KMS-11 (cell line): ENCODE results near the gene CLCN5.

Experiments
- H2AFZ ChIP-seq: fragments of 200-600 bp; sonication (generic); 2 replicates; pipeline ENCODE4 v1.6.1; 2016; ENCODE audit warnings: antibody characterized with exemption, mixed run types, low read depth
- H3K27ac ChIP-seq: fragments of 200-600 bp; sonication (generic); 2 replicates; pipeline ENCODE4 v1.6.1; 2016; ENCODE audit warnings: mild to moderate bottlenecking, mixed run types
- H3K27me3 ChIP-seq: fragments of 200-600 bp; sonication (generic); 2 replicates; pipeline ENCODE4 v1.6.1; 2017; ENCODE audit warnings: mild to moderate bottlenecking, low read depth, mixed run types, moderate library complexity; ENCODE audit not compliant: insufficient read depth
- H3K36me3 ChIP-seq: fragments of 200-600 bp; sonication (generic); 2 replicates; pipeline ENCODE4 v1.6.1; 2017; ENCODE audit warnings: mild to moderate bottlenecking, mixed run types; ENCODE audit not compliant: insufficient read depth
- H3K4me1 ChIP-seq: fragments of 200-600 bp; sonication (generic); 2 replicates; pipeline ENCODE4 v1.6.1; 2016; ENCODE audit warnings: mild to moderate bottlenecking, low read depth, mixed run types; ENCODE audit not compliant: poor library complexity, severe bottlenecking
- H3K4me2 ChIP-seq: fragments of 200-600 bp; sonication (generic); 2 replicates; pipeline ENCODE4 v1.7.0; 2016; ENCODE audit warnings: mild to moderate bottlenecking, mixed run types
- H3K4me3 ChIP-seq: fragments of 200-600 bp; sonication (generic); IDR thresholded peaks from 2 replicates; pipeline ENCODE4 v1.6.1; 2017; ENCODE audit warnings: low read depth, low read length, mixed read lengths; ENCODE audit not compliant: insufficient read depth
- H3K79me2 ChIP-seq: fragments of 200-600 bp; sonication (generic); 2 replicates; pipeline ENCODE4 v1.6.1; 2016; ENCODE audit warnings: low read depth, mixed run types; ENCODE audit not compliant: insufficient read depth
- H3K9ac ChIP-seq: fragments of 200-600 bp; sonication (generic); 2 replicates; pipeline ENCODE4 v1.6.1; 2016; ENCODE audit warnings: mild to moderate bottlenecking, mixed run types
- H4K20me1 ChIP-seq: fragments of 200-600 bp; sonication (generic); 2 replicates; pipeline ENCODE4 v1.6.1; 2016; ENCODE audit warnings: mild to moderate bottlenecking, mixed run types; ENCODE audit not compliant: insufficient read depth
- TF ChIP-seq, protein P1 (sequence below): fragments of 200-600 bp; sonication (generic); conservative IDR thresholded peaks from 2 replicates; pipeline ENCODE4 v1.6.1; 2017; ENCODE audit warnings: low read depth, mild to moderate bottlenecking, antibody characterized with exemption, low read length, moderate library complexity, mixed read lengths

Gene CLCN5

DNA sequence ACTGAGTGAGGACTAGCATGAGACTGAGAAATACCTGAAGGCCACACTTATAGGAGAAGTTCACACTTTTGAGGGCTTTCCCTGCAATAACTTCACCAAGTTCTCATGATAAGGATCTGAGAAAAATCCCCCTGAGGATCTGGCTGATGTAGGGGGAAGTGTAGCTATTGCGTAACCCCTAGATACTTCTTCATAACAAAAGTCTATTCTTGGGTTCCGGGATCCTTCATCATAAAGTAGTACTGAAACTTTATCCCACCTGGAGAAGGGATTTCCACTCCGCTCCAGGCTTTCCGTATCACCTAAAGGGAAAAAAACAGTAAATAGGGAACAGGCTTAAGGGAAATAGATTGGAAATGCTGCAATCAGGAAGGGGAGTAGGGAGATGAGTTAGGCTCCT, 29.9 kb upstream of the CLCN5 start:
- Histone ChIP-seq H3K9ac (no peak overlapping the region), H3K27ac (no peak overlapping the region), H3K36me3 (no peaks in the 10 kb centered on the region), H3K4me1 (no peaks in the 10 kb centered on the region), H3K4me3 (no peak overlapping the region), H3K27me3 (no peaks in the 10 kb centered on the region), H2AFZ (no peak overlapping the region), H3K4me2 (no peak overlapping the region), H3K79me2 (no peaks in the 10 kb centered on the region), H4K20me1 (no peaks in the 10 kb centered on the region)
- TF ChIP-seq, protein P1, sequence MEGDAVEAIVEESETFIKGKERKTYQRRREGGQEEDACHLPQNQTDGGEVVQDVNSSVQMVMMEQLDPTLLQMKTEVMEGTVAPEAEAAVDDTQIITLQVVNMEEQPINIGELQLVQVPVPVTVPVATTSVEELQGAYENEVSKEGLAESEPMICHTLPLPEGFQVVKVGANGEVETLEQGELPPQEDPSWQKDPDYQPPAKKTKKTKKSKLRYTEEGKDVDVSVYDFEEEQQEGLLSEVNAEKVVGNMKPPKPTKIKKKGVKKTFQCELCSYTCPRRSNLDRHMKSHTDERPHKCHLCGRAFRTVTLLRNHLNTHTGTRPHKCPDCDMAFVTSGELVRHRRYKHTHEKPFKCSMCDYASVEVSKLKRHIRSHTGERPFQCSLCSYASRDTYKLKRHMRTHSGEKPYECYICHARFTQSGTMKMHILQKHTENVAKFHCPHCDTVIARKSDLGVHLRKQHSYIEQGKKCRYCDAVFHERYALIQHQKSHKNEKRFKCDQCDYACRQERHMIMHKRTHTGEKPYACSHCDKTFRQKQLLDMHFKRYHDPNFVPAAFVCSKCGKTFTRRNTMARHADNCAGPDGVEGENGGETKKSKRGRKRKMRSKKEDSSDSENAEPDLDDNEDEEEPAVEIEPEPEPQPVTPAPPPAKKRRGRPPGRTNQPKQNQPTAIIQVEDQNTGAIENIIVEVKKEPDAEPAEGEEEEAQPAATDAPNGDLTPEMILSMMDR: no peak

DNA sequence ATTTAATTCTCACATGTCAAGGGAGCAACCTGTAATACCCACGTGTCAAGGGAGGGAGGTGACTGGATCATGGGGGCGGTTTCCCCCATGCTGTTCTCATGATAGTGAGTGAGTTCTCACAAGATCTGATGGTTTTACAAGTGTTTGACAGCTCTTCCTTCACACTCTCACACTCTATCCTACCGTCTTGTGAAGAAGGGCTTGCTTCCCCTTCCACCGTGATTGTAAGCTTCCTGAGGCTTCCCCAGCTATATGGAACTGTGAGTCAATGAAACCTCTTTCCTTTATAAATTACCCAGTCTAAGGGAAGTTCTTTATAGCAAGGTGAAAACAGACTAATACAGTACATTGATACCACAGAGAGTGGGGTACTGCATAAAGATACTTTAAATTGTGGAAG, 25.4 kb upstream of the CLCN5 start:
- Histone ChIP-seq H3K9ac (no peak overlapping the region), H3K4me3 (no peak overlapping the region), H3K79me2 (no peaks in the 10 kb centered on the region), H3K4me2 (no peak overlapping the region), H3K36me3 (no peaks in the 10 kb centered on the region), H3K27me3 (no peaks in the 10 kb centered on the region), H4K20me1 (no peaks in the 10 kb centered on the region), H2AFZ (no peak overlapping the region), H3K27ac (no peak overlapping the region), H3K4me1 (no peaks in the 10 kb centered on the region)
- TF ChIP-seq, protein P1: no peak

DNA sequence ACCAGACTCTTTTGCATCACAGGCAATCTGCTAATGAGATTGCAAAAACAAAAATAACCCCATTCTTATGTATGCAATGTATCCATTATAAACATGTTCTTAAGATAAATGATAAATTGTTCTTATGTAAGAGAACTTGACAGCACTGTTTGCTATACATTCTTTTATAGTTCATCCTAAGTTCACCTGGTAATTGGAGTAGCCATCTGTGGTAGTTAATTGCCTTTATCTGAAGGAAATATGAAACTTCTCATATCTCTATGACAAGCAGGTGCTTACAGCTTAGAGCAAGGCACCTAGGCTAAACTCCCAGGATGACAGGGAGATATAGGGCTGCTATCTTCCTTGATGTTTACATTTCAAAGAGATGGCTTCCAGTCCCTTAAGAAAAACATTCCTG, 21.3 kb upstream of the CLCN5 start:
- Histone ChIP-seq H3K9ac (no peak overlapping the region), H3K79me2 (no peaks in the 10 kb centered on the region)

DNA sequence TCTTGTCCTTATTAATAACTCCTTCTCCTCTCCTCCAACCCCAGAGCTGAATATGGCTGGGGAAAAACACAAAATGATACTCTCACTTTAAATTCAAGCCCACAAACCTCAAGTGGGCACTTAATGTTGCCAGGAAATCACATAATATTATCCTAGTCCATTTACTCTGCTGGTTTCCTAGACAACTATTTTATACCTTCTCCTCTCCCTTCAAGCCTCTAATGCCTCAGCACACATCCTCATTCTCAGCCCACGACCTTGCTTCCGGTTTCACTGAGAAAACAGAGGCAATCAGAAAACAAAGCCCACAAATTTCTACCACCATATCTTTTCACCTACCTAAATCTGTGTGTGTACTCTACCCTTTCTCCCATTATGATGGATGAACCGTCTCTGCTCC, 12.1 kb upstream of the CLCN5 start:
- Histone ChIP-seq H3K27ac (no peak overlapping the region), H3K4me3 (no peak overlapping the region), H3K27me3 (no peaks in the 10 kb centered on the region), H4K20me1 (no peaks in the 10 kb centered on the region), H3K4me2 (no peak overlapping the region), H3K79me2 (no peaks in the 10 kb centered on the region), H3K36me3 (no peaks in the 10 kb centered on the region), H3K4me1 (no peaks in the 10 kb centered on the region), H2AFZ (no peak overlapping the region), H3K9ac (no peak overlapping the region)
- TF ChIP-seq, protein P1: no peak

More for the DNA sequence above, 21.3 kb upstream of the CLCN5 start:
- H3K27ac ChIP-seq: no peak overlapping the region
- H3K27me3 ChIP-seq: no peaks in the 10 kb centered on the region
- TF ChIP-seq, protein P1: no peak
- no peak overlapping the region for H3K4me3 ChIP-seq
- no peaks in the 10 kb centered on the region for H4K20me1 ChIP-seq
- H3K36me3 ChIP-seq: no peaks in the 10 kb centered on the region
- H3K4me2 ChIP-seq: no peak overlapping the region
- H2AFZ ChIP-seq: no peak overlapping the region
- no peaks in the 10 kb centered on the region for H3K4me1 ChIP-seq

DNA sequence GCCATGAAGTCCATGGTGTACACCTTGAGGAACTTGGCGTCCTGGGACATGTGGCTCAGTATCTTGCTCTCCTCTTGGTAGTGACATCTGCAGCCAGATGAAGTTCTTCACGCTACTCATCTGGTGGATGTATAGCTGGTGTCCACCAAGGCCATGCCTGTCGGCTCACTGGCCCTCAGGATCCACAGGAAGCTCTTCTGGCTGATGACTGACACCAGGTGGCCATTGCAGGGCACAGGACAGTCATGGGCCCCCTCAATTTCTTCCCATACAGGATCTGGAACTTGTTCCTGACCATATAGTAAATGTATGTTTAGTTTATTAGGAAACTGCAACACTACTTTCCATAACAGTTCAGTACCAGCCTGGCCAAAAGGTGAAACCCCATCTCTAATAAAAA, 10.3 kb upstream of the CLCN5 start:
- no peaks in the 10 kb centered on the region for H3K4me1 ChIP-seq
- H3K9ac ChIP-seq: no peak overlapping the region
- H3K36me3 ChIP-seq: no peaks in the 10 kb centered on the region
- H2AFZ ChIP-seq: no peak overlapping the region
- TF ChIP-seq, protein P1: no peak
- no peaks in the 10 kb centered on the region for H3K27me3 ChIP-seq
- no peak overlapping the region for H3K4me3 ChIP-seq
- H3K27ac ChIP-seq: no peak overlapping the region
- no peaks in the 10 kb centered on the region for H4K20me1 ChIP-seq
- H3K79me2 ChIP-seq: no peaks in the 10 kb centered on the region
- H3K4me2 ChIP-seq: no peak overlapping the region
